Measurements from ENCODE around the gene NISCH.

Gene NISCH

GRCh38 chr3:52455283-52456168 lies at the start of gene NISCH:
Gene NISCH, plus strand, starts transcription at chr3:52455604. Its CDS starts 38 bp downstream, at chr3:52455642.
- TF ChIP-seq, protein P1, sequence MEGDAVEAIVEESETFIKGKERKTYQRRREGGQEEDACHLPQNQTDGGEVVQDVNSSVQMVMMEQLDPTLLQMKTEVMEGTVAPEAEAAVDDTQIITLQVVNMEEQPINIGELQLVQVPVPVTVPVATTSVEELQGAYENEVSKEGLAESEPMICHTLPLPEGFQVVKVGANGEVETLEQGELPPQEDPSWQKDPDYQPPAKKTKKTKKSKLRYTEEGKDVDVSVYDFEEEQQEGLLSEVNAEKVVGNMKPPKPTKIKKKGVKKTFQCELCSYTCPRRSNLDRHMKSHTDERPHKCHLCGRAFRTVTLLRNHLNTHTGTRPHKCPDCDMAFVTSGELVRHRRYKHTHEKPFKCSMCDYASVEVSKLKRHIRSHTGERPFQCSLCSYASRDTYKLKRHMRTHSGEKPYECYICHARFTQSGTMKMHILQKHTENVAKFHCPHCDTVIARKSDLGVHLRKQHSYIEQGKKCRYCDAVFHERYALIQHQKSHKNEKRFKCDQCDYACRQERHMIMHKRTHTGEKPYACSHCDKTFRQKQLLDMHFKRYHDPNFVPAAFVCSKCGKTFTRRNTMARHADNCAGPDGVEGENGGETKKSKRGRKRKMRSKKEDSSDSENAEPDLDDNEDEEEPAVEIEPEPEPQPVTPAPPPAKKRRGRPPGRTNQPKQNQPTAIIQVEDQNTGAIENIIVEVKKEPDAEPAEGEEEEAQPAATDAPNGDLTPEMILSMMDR (IDR thresholded peaks at IDR 0.05), result no peak

DNA sequence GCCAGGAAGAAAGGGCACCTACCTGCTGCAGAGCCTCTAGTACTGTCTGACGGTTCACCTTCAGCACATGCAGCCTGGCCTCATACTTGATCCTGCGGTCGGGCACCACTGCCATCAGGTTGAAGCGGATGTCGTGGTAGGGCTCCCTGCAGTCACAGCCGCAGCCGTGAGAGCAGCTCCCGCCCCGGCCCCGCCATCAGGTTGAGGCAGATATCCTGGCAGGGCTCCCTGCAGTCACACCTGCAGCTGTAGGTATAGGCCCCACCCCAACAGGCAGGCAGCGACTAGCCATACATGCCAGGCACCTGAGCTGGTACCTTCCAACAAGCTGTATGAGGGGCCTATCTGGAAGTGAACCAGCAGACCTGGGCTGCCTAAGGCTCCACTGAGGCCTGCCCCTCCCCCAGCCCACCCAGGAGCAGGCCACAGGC lies 49.2 kb upstream of the NISCH start:
- TF ChIP-seq, protein P1 (IDR thresholded peaks at IDR 0.05), result no peak

- TF ChIP-seq, protein P1 (IDR thresholded peaks at IDR 0.05), result no peak
These were observed 48.5 kb upstream of the NISCH start for GRCh38 chr3:52406791-52407510.

GRCh38 chr3:52407779-52408178 lies 47.6 kb upstream of the NISCH start:
- TF ChIP-seq, protein P1 (IDR thresholded peaks at IDR 0.05), result no peak

- TF ChIP-seq, protein P1 (IDR thresholded peaks at IDR 0.05), result no peak
These were observed 46.9 kb upstream of the NISCH start for GRCh38 chr3:52408466-52408865.

GRCh38 chr3:52415800-52416199 lies 39.6 kb upstream of the NISCH start:
- TF ChIP-seq, protein P1 (IDR thresholded peaks at IDR 0.05), result no peak

- TF ChIP-seq, protein P1 (IDR thresholded peaks at IDR 0.05), result no peak
These were observed 35.0 kb upstream of the NISCH start for GRCh38 chr3:52420388-52420787.
